HK-2 (cell line): Measurements from ENCODE around the gene BRSK2.

Experiments used
- DNase-seq: peaks from one replicate; pipeline ENCODE4 v3.0.0-alpha.2; 2018; ENCODE audit not compliant: unreplicated experiment

BRSK2 gene

DNA sequence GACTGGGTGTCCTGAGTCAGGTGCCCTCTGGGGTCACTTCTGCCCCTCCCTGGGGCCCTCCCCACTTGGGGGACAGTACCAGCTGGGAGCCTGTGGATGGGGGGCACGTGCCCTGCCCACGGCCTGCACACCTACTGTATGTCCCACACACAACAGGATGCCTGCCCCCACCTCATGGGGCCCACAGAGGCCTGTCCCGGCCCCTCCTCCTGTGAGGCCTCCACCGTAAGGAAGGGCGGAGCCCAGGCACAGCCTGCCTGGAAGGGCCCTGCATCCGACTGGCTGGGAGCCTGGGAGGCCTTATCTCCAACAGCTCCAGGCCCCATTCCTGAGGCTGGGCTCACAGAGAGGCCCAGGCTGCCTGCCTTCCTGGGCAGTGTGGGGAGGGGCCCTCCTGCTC, 47.8 kb downstream of the BRSK2 start:
- DNase-seq = peak; percentile 47

DNA sequence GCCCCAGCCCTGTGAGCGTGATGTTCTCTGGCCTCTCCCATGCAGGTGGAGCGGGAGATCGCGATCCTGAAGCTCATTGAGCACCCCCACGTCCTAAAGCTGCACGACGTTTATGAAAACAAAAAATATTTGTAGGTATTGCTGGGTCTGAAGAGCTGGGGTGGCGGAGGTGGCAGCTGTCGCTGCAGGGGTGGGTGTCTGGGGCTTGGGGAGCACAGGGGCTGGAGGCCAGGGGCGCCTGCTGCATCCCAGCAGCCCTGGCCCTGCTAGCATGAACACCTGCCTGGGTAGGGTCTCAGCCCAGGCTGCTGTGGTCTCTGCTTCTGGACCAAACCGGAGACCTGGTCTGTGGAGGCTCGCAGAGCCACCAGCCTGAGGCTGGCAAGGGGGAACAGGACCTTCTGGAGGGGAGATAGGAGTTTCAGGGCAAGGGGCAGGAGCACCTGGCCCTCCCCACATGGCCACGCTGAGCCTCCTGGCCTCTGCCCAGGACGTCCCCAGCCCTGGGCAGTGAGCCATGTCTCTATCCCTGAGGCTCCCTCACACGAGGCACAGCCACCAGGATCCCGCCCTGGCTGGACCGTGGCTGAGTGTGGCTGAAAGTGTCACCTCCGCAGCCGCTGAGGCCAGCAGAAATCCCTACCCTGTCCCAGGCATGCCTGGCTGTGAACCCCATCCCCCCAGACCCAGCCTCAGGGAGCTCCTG, 48.7 kb downstream of the BRSK2 start:
- no peak for DNase-seq

- DNase-seq = no peak
Measured at GRCh38 chr11:1438967-1439330, 49.2 kb downstream of the BRSK2 start.

GRCh38 chr11:1439341-1439740, 49.6 kb downstream of the BRSK2 start:
- DNase-seq = no peak

- DNase-seq = no peak
Measured at GRCh38 chr11:1440066-1440465, 50.3 kb downstream of the BRSK2 start.

DNA sequence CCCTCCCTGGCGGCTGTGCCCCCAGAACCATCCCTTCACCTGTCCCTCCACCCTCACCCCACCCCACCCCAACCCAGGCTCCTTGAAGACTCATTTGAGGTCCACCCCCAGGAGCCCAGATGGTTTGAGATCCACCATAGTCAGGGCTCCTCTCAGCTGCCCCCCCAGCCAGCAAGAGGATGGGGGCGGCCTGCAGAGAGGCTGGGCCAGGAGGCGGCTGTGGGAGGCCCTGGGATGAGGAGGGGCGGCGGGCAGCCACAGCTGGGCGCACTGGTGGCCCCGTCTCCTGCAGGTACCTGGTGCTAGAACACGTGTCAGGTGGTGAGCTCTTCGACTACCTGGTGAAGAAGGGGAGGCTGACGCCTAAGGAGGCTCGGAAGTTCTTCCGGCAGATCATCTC, 50.8 kb downstream of the BRSK2 start:
- DNase-seq = no peak

DNA sequence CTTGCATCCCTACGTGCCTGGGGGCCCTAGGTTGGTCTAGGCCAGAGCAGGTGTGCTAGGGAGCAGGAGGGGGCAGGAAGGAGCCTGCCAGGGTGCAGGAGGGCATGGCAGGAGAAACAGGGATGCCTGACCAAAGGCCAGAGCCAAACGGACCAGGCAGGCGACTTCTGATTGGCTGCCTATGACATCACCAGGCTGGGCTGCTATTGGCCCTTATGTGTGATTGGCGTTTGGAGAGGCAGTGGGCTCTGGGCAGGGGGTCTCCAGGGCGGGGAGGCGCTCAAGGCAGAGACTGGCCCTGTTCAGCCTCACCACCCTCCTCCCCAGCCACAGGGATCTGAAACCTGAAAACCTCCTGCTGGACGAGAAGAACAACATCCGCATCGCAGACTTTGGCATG, 52.4 kb downstream of the BRSK2 start:
- no peak for DNase-seq

DNA sequence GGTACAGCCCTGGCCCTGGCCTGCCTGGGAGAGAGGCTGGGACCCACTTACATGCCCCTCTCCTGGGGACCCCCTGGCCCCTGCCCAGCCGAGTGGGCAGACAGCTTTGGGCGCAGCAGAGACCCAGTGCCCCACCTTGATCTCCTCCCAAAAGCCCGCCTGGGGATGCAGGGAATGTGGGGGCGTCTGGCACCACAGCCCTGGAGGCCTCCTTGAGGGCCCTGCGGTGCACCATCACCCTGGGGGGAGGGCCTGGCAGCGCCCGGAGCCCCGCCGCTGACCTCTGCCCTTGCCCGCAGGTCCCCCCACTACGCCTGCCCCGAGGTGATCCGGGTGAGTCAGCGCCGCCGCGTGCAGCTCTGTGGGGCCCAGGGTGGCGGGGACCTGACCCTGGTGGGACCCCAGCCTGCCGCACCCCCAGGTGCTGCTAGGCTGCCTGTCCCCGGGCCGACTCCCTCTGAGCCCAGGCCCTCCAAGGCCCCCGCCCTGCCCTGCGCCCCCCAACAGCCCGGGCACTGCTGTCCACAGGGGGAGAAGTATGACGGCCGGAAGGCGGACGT, 53.2 kb downstream of the BRSK2 start:
- DNase-seq = no peak

DNA sequence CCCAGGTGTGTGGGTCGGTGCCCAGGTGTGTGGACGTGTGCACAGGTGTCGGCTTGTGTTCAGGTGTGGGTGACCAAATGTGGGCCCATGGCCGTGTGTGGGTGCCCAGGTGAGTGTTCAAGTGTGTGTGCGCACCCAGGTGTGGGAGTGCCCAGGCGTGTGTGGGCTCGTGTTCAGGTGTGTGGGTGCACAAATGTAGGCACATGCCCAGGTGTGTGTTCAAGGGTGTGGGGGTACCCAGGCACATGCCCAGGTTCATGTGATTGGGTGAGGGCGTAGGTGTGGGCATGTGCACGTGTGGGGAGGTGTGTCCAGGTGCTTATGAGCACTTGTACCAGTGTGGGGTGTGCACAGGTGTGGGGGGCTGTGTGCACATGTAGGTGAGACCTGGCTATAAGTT, 54.0 kb downstream of the BRSK2 start:
- DNase-seq = no peak

GRCh38 chr11:1444321-1444720, 54.6 kb downstream of the BRSK2 start:
- DNase-seq = no peak

GRCh38 chr11:1444823-1445422, 55.2 kb downstream of the BRSK2 start:
- DNase-seq = no peak

- peak; percentile 27 for DNase-seq
Measured at GRCh38 chr11:1445741-1446445, 56.2 kb downstream of the BRSK2 start.

- no peak for DNase-seq
Measured at GRCh38 chr11:1446623-1447022, 56.9 kb downstream of the BRSK2 start.

GRCh38 chr11:1447845-1448825, 58.4 kb downstream of the BRSK2 start:
- no peak for DNase-seq

- no peak for DNase-seq
Measured at GRCh38 chr11:1448882-1449281, 59.1 kb downstream of the BRSK2 start.

- no peak for DNase-seq
Measured at GRCh38 chr11:1449490-1450243, 59.9 kb downstream of the BRSK2 start.

GRCh38 chr11:1450344-1450875, 60.7 kb downstream of the BRSK2 start:
- no peak for DNase-seq

- no peak for DNase-seq
Measured at GRCh38 chr11:1450949-1451710, 61.4 kb downstream of the BRSK2 start.

DNA sequence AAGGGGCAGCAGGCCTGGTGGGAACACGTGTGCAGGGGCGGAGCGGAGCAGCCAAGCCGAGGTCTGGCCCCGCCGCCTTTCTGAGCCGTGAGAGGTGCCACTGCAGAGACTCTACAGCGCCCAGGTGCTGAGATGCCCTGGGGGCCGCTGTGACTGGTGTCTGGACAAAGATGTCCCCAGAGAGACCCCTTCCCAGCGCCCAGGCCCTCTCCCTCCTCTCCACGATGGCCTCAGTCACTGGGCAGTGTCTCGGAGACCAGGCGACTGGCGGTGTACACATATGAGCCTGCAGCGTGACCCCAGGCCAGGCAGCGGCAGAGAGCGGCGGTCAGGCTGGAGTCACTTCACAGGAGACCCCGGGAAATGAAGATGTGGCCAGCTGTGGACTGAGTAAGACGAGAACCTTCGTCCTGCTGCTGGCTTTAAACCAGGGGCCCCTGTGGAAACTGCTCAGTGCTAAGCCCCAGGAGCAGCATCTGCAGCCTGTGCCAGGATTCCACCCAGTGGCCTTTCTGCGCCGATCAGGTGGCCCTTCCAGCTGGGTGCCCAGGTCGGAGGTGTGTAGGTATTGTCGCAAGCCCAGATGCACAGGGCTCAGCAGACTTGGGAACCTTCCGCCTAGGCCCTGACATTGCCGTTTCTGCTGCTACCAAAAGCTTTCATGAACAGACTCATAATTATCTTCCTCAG, 62.2 kb downstream of the BRSK2 start:
- no peak for DNase-seq
